ENCODE results near the gene ARHGAP42.

DNA sequence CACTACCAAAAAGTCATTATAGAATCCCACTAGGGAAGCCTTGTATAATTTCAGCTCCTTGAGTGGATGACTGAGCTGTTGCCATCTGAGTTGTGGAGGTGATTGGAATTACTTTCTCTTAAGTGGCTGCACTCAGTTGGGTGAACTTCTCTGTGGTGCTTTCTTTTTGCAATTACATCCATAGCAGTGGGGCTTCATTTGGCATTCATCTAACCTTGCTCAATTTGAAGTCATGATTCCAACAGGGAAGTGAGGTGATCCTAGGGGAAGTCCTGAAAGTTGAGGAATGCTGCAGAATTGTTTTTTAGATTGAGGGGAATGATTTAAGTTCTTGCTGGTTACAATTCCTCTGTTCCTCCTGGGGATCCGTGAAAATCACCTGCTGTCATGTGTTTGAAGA, 39.6 kb downstream of the ARHGAP42 start:
- TF ChIP-seq CTCF (IDR thresholded peaks at IDR 0.05; ENCODE audit: borderline replicate concordance, extremely low read depth, low read length, poor library complexity, severe bottlenecking) (no peak), EZH2 (IDR thresholded peaks at IDR 0.05; ENCODE audit: borderline replicate concordance, low read depth, low read length, severe bottlenecking) (no peak)

Data from DND-41 (cell line).